Astrocyte of the spinal cord (primary cell): ENCODE results near the gene COPB1.

Experiments used
- DNase-seq: peaks from one replicate; pipeline ENCODE4 v3.0.0; 2011; ENCODE audit warnings: low read depth, low spot score
- H3K4me3 ChIP-seq: 2 replicates; pipeline ENCODE4 v1.5.1; 2011; ENCODE audit warnings: low read depth, mild to moderate bottlenecking, low read length, moderate library complexity
- in situ Hi-C: cut with HindIII; loops from 2 replicates; pipeline ENCODE4 v1.10.0; 2017; ENCODE audit warnings: low sequenced_read_pairs
- TF ChIP-seq, protein P1 (sequence below): IDR thresholded peaks from 2 replicates; pipeline ENCODE4 v1.5.1; 2012; ENCODE audit warnings: low read depth, mild to moderate bottlenecking, low read length, inconsistent platforms

The COPB1 gene

DNA sequence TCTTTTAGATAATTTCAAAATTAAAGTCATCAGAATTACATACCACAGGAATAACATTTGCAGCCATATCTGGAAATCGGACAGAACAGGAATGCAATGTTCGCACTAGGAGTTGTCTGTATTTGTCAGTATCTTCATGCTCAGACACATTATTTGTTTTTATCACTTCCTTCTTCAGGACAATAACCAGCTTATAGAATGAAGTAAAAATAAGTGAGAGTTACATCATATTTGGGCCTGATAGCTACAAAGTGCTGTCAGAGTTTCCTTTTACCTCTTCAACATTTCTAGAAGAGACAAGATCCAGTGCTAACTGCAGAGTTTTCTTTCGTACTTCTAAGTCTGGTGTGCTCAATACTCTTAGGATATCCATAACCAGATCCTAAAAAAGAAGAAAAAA, 18.9 kb downstream of the COPB1 start:
- in situ Hi-C loops: no loop called here
- DNase-seq: no peak
- no peak overlapping the region for H3K4me3 ChIP-seq
- TF ChIP-seq, protein P1, sequence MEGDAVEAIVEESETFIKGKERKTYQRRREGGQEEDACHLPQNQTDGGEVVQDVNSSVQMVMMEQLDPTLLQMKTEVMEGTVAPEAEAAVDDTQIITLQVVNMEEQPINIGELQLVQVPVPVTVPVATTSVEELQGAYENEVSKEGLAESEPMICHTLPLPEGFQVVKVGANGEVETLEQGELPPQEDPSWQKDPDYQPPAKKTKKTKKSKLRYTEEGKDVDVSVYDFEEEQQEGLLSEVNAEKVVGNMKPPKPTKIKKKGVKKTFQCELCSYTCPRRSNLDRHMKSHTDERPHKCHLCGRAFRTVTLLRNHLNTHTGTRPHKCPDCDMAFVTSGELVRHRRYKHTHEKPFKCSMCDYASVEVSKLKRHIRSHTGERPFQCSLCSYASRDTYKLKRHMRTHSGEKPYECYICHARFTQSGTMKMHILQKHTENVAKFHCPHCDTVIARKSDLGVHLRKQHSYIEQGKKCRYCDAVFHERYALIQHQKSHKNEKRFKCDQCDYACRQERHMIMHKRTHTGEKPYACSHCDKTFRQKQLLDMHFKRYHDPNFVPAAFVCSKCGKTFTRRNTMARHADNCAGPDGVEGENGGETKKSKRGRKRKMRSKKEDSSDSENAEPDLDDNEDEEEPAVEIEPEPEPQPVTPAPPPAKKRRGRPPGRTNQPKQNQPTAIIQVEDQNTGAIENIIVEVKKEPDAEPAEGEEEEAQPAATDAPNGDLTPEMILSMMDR: no peak

DNA sequence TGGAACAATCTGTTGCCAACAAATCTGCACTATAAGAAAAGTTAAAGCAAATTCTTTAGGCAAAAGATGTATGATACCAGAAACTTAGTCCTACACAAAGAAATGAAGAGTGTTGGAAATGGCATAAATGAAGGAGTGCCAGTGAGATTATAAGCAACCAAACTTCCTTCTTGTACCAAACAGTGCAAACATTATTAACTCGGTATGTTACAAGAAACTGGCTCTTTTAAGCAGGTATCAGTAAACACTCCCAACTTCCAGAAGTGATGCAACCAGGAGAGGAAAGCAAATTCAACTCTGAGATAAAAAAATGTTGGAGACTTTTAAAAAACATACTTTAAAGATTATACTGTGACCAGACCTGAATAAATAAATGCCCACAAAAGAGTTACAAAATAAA, 28.5 kb downstream of the COPB1 start:
- DNase-seq: no peak
- TF ChIP-seq, protein P1: no peak
- in situ Hi-C loops: loop anchor here (25.0 kb wide), 1 partner anchor 184 kb away; no protein-coding TSS in a partner anchor

DNA sequence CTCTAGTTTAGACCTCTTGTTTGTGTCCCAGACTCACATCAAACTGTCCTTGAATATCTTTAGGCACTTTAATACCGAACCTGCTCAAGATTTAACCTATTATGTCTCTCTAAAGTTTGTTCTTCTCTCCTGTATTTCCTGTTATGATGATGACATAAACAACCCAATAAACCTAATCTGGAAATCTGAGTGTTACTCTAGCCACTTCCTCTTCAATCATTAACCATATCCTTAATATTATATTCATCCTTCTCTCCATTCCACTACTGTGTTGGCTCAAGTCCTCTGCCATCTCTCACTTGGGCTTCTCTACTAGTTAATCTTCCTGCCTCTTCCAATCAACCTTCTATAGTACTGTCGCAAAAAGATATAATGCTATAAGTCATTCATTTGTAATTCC, 36.0 kb downstream of the COPB1 start:
- in situ Hi-C loops: loop anchor here (25.0 kb wide), 1 partner anchor 176 kb away; no protein-coding TSS in a partner anchor
- no peak overlapping the region for H3K4me3 ChIP-seq
- no peak for DNase-seq
- TF ChIP-seq, protein P1: no peak

More for the DNA sequence above, 28.5 kb downstream of the COPB1 start:
- no peak overlapping the region for H3K4me3 ChIP-seq

- in situ Hi-C loops: loop anchor here (25.0 kb wide), 1 partner anchor 173 kb away; no protein-coding TSS in a partner anchor
- TF ChIP-seq, protein P1: no peak
- no peak overlapping the region for H3K4me3 ChIP-seq
- DNase-seq: no peak
Observed at GRCh38 chr11:14460147-14460546, 39.5 kb downstream of the COPB1 start.

DNA sequence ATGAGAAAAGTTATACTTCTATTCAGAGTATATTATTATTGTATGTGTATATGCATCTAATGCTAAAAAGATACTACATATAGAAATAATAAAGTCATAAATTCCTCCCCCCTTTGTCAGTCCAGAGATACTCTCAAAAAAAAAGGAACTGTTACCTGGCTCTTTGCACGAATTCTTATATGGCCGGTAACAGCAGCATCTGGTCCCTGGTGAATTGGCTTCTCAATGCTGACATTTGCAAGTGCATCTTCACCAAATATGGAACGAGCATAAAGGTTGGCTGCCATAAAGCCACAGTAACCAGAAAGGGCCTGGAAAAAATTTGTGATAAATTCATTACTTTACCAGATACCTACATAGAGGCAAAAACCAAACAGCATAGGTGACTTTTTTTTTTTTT, 41.2 kb downstream of the COPB1 start:
- TF ChIP-seq, protein P1: no peak
- H3K4me3 ChIP-seq: no peak overlapping the region
- DNase-seq: no peak
- in situ Hi-C loops: loop anchor here (25.0 kb wide), 1 partner anchor 171 kb away; no protein-coding TSS in a partner anchor

DNA sequence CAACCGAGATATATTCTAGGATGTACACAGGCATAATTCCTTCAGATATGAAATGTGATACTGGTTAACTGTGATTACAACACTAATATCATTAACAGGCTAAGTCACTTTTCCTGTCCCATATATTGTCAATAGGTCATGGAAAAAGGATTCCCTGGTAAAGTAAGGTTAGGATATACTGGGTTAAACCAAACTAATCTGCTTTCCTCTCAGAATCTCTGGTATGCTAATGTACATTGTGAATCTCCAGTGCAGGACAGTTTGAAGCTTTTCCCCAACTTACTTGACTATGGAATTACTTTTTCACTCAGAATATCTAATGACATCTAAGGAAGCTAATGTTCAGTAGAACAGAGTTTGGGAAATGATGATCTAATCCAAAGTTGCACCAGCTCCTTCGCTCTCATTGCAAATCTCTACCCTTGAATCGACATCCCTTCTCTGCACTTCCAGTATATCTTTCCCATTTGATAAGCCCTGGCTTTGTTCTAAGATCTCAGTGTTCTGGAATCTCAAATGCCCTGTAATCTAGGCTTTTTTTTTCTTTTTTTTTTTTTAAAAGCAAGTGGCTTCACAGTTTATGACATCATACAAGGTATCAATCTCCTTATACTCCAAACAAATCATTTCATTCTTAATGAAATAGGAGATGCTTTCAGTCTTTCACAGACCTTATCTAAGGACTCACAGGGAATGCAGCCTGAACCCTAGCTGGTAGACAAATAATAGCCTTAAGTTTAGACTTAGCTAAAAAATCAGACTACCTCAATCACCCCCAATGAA, 43.8 kb downstream of the COPB1 start:
- DNase-seq: no peak
- TF ChIP-seq, protein P1: no peak
- in situ Hi-C loops: loop anchor here (25.0 kb wide), 1 partner anchor 169 kb away; no protein-coding TSS in a partner anchor
- H3K4me3 ChIP-seq: no peak overlapping the region
